Vagina (tissue), 2 donors: ENCODE results near the gene KRTAP29-1.

Experiments used
- POLR2A ChIP-seq, 2 donors: fragments of 450-650 bp; IDR thresholded peaks; one replicate each; pipeline ENCODE4 v1.6.1; 2017; ENCODE audit warnings: antibody characterized with exemption in 2 of 2, mild to moderate bottlenecking in 2 of 2, moderate library complexity in 2 of 2
- POLR2AphosphoS5 ChIP-seq, 2 donors: sonication (generic); formaldehyde crosslinking; IDR thresholded peaks; one replicate each; pipeline ENCODE4 v1.9.0; 2017; ENCODE audit warnings: antibody characterized with exemption in 2 of 2, mild to moderate bottlenecking in 2 of 2, low read depth in 1 of 2; ENCODE audit not compliant: insufficient read depth in 1 of 2
- TF ChIP-seq, protein P1 (sequence below), 3 experiments: fragments of 450-650 bp in 2 of 3; fragments of 200-600 bp in 1 of 3; sonication (generic) in 1 of 3; IDR thresholded peaks; one replicate each; pipeline ENCODE4 v1.5.1; 2017 to 2019; ENCODE audit warnings: antibody characterized with exemption in 3 of 3, mild to moderate bottlenecking in 2 of 3, moderate library complexity in 2 of 3

GRCh38 chr17:41263212-41263611, 39.4 kb downstream of the KRTAP29-1 start:
- TF ChIP-seq POLR2AphosphoS5 (IDR thresholded peaks at IDR 0.05; ENCODE audit: insufficient read depth in 1 of 2, low read depth in 1 of 2) (no peak), POLR2A (IDR thresholded peaks at IDR 0.05) (no peak)
- TF ChIP-seq, protein P1, sequence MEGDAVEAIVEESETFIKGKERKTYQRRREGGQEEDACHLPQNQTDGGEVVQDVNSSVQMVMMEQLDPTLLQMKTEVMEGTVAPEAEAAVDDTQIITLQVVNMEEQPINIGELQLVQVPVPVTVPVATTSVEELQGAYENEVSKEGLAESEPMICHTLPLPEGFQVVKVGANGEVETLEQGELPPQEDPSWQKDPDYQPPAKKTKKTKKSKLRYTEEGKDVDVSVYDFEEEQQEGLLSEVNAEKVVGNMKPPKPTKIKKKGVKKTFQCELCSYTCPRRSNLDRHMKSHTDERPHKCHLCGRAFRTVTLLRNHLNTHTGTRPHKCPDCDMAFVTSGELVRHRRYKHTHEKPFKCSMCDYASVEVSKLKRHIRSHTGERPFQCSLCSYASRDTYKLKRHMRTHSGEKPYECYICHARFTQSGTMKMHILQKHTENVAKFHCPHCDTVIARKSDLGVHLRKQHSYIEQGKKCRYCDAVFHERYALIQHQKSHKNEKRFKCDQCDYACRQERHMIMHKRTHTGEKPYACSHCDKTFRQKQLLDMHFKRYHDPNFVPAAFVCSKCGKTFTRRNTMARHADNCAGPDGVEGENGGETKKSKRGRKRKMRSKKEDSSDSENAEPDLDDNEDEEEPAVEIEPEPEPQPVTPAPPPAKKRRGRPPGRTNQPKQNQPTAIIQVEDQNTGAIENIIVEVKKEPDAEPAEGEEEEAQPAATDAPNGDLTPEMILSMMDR (IDR thresholded peaks at IDR 0.05): no peak
